GM12891 (cell line): ENCODE results near the gene NPRL2.

Experiments used
- POLR2AphosphoS5 ChIP-seq: IDR thresholded peaks from 2 replicates; pipeline ENCODE4 v1.6.1; 2011; ENCODE audit warnings: low read depth, low read length, control low read depth
- POU2F2 ChIP-seq: IDR thresholded peaks from 2 replicates; pipeline ENCODE4 v1.6.1; 2011; ENCODE audit warnings: low read depth, mild to moderate bottlenecking, control low read depth, low read length, moderate library complexity
- SPI1 ChIP-seq: IDR thresholded peaks from 2 replicates; pipeline ENCODE4 v1.6.1; 2011; ENCODE audit warnings: low read depth, low read length, control low read depth

DNA sequence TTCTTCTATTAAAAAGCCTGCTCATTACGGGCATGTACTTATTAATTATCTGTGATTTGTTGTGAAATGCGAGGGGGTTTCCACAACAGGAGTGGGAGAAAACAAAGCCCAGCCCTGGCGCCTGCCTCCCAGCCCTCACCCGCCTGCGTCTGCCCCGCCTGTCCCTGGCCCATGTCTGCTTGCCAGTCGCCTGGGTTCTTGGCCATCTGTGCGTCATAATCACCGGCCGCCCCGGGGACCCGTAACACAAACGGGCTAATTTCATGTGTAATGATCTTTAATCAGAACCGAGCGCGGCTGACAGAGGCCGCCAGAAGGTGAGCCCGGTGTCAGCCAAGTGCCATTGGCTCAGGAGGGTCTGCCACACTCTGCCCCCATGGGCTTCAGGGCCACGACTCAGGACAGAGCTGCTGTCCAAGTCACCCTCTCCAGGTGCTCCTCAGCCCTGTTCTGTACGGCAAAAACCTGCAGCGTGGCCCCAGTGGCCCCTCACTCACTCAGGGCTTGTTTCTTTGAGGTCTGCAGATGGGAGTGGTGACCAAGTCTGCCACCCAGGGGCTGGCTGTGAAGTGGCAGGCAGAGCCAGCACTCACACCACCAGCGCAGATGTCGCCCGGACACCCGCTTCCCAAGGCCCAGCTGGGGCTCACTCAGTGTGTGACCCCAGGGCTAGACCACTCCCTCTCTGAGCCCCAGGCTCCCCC, 37.6 kb upstream of the NPRL2 start:
- TF ChIP-seq POLR2AphosphoS5, result no peak
- no peak for TF ChIP-seq SPI1
- no peak for TF ChIP-seq POU2F2
